Fibroblast of skin of scalp (primary cell): ENCODE data around the gene EXOSC7.
"Not testable (repeated sequence)": the region's sequence is repeated elsewhere in the genome, so short reads cannot be mapped to it uniquely, and the experiment has no call there.

Source experiments
- DNase-seq: peaks from one replicate; pipeline ENCODE4 v3.0.0-alpha.2; 2013

The EXOSC7 gene

GRCh38 chr3:45026038-45026437, 50.0 kb downstream of the EXOSC7 start, which contains the start of gene CLEC3B:
TSS of gene CLEC3B (plus strand) at chr3:45026303. CDS start at chr3:45026363, 60 bp downstream.
- DNase-seq, result peak; percentile 80

DNA sequence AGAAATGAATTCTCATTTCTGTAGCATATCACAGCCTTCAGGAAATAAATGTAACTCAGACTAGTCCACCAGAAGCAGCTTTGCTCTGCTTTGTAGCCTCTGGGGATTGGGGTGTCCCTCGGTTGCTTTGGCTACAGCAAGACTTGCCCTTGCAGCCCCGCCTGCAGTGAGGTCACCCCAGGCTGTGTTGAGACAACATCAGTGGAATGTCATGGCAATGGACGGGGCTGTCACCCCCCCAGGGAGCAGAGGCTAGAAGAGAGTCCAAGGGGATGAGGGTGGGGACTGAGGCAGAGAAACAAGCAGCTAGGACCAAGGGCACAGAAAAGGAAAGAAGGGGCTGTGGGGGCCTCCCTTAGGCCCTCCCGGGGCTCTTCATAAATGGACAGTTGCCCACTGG, 50.9 kb downstream of the EXOSC7 start:
- peak; percentile 88 for DNase-seq

DNA sequence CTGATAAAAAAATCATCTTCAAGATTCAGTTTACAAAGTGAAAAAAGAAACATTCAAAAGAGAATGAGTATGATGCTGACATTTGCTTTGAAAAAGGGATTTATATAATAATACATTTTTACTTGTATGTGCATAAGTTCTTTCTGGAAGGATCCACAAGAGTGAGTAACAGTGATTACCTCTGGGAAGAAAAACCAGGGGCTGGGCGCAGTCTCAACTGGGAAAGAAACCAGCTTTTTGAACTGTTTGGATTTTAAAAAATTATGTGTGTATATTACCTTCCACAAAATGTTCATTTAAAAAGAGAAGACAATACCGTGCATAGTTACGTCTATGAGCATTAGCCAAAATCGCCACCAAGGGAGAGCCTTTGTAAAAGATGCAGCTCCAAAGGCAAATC, 51.4 kb downstream of the EXOSC7 start:
- DNase-seq, result no peak

- no peak for DNase-seq
These were observed 53.2 kb downstream of the EXOSC7 start for GRCh38 chr3:45029216-45029615.

- DNase-seq, result peak; percentile 87
These were observed 53.6 kb downstream of the EXOSC7 start for GRCh38 chr3:45029661-45030060.

DNA sequence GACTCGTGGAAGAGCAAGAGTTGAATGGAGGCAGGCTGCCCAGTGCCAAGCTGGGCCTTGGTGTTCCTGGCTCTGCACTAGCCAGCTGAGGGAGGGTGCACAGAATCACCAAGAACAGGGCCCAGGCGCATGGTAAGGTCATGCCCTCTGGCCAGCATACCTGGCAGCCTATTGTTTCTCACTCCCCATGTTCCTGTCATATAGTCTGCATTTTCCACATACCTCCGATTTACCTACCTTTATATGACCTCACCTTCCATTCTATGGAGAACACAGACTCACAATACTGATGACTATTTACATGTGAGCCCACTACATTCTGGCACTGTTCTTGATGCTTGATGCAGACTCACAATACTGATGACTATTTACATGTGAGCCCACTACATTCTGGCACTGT, 55.5 kb downstream of the EXOSC7 start:
- no peak for DNase-seq

- no peak for DNase-seq
These were observed 56.1 kb downstream of the EXOSC7 start for GRCh38 chr3:45032113-45032512.

GRCh38 chr3:45033791-45034190, 57.7 kb downstream of the EXOSC7 start:
- DNase-seq, result no peak

DNA sequence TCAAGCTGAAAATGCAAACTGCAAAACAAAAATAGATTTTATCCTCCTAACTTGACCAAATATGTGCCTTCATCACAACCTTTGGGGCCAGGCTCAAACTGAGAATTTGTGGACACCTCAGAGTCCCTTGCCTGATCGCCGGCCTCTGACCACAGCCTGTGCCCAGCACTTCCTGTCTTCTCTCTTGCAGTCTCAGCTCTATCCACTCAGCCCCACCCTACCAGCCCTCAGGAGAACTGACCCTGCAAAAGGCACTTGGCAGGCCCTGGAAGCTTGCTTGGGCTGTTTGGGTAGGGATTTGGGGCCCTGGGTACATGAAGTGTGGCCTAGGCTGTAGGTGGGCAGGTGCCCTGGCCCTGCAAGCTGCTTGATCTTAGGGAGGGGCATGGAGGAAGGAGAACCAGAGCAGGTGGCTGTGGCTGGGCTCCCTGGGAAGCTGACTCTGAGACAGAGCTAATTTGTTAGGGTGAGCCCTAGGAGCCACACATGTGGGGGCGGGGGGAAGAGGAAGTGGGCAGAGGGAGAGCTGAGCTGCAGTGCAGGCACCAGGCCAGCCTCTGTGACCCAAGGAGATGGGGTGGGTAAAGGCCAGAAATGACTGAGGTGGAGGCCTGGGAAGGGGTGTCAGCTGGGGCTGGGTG, 58.7 kb downstream of the EXOSC7 start:
- DNase-seq, result no peak

GRCh38 chr3:45035441-45036301, 59.6 kb downstream of the EXOSC7 start:
- peak; percentile 57 for DNase-seq

GRCh38 chr3:45037720-45038455, 61.8 kb downstream of the EXOSC7 start:
- DNase-seq, result peak; percentile 95

- no peak for DNase-seq
These were observed 65.6 kb downstream of the EXOSC7 start for GRCh38 chr3:45041666-45042065.

GRCh38 chr3:45042162-45042561, 66.1 kb downstream of the EXOSC7 start:
- DNase-seq, result no peak

DNA sequence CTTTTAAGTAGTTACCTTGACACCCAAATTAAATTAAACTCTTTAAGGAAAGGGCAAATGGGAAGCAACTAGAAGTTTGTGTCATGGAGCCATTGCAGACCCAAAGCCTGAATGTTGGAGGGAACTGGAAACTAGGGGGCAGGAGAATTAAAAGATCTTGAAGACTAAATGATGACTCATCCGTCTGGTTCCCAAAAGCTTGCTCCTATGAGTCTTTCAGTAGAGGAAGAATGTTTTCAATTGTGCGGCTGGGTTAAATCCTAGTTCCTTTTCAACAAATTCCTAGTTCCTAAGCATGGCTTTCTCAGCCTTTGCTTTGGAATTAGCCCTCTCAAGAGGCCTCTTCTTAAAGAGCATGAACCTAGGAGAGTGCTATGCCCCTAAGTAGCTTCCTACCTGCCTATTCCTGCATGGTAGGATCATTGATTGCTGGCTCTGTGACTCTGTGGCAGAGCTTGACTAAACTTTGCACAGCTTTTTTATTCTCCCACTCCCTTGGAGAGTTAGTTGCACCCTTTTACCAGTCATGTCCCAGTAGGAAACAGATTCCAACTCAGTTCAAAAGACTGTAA, 67.8 kb downstream of the EXOSC7 start:
- peak; percentile 93 for DNase-seq

GRCh38 chr3:45048244-45048643, 72.2 kb downstream of the EXOSC7 start:
- no peak for DNase-seq

DNA sequence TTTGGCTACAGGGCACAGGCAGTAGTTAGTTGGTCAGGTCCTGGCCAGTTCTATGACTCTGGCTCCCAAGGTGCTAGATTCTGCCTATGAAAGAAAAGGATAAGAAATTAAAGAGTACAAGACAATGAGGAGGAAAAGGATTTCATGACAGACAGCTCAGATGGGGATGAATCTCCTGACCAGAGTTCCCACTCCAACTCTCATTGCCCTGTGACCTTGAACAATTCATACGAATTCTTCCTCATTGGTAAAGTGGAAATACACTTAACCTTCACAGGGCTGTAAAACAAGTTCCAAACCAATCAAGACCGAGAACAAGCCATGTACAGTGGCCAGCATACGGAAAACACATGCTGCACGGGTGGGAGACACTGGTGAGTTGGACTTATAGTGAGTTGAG, 73.8 kb downstream of the EXOSC7 start:
- DNase-seq, result no peak

DNA sequence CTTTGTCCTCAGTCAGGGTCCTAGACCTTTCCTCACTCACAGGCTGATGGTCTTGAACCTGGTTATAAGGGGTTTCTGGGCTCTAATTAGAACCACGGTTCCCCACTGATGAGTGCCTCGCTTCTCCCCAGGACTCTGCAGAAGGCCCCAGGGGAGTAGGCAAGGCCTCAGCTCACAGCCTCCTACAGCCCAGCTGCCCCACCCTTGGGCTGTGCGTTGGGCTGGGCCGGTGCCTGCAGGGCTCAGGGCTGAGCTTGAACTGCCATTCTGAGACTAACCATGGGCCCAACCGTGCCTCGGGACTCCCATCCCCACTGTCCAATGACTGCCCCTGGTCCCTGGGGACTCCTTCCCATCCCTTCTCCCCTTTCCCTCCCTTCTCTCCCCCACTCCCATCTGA, 75.6 kb downstream of the EXOSC7 start:
- no peak for DNase-seq

- DNase-seq, result not testable (repeated sequence)
These were observed 77.8 kb downstream of the EXOSC7 start for GRCh38 chr3:45053805-45054195.

DNA sequence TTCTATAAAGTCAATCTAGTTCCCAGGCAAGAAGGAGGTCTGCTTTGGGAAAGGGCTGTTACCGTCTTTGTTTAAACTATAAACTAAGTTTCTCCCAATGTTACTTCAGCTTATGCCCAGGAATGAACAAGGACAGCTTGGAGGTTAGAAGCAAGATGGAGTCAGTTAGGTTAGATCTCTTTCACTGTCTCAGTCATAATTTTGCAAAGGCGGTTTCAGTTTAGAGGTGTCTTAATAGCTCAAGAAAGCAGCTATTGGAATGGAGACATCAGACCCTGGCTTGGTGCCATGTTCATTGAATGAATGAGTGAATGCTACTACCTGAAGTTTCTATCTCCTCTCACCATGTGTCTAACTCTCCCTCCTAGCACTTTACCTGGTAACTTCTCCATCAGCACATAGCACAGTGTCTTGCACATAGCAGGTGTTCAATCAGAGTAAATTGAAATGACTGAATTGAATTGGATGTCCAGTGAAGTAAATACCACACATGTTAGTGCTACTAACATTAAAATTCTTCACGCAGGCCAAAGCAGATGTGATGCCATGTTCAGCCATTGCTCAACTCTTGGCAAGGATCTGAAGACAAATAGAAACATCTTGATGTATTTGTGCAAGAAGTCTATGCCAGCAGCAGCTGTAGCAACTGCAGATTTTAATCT, 78.3 kb downstream of the EXOSC7 start:
- peak; percentile 71 for DNase-seq

- peak; percentile 70 for DNase-seq
These were observed 79.0 kb downstream of the EXOSC7 start for GRCh38 chr3:45055032-45055410.

DNA sequence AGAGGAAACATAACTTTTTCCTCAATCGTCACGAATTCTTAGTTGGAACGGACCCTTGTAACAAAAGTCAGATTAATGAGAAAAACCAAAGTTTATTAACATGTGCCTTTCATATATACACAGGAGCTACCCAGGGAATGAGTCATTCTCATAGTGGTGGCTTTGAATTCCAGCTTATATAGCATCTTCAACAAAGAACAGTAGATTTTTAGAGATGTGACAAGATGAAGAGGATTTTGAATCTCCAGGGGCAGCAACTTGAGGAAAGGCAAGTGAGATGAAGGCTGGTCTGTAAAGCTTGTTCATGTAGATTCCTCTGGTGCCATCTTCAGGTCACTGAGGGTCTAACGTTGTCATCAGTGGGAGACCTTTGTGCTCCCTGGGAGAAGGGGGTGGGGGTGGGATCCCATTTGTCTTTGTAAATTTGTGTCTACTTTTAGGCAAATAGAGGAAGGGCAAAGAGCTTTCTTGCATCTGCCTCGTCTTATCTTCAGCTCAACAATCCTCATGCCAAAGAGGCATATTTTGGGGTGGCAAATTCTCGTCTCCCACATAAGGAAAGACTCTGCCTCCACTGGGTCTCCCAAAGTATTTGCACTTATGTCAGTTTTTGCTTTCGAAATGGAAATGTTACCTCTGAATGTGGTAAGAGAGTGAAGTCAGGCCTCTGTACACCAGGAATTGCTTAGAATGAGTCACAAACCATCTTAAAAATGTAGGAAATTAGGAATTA, 79.5 kb downstream of the EXOSC7 start:
- peak; percentile 81 for DNase-seq
